HT-29 (cell line): ENCODE measurements around the gene OLA1. TPM values are rescaled to one million over a fixed set of nuclear protein-coding genes. Genes with fewer than 3 reads are reported as not detected.

ENCODE experiments used
- DNase-seq: peaks from one replicate; pipeline ENCODE4 v3.0.0-alpha.2; 2015; ENCODE audit warnings: low spot score
- total RNA-seq: library from RNA; depleted of rRNA; stranded (reverse); fragments of >200 nt; shearing (Covaris generic); gene quantifications from 2 replicates; pipeline ENCODE4 v1.2.3, GENCODE V29; 2014

The OLA1 gene
- total RNA-seq, 1 experiment from 2014 or later: 50.7 TPM

DNA sequence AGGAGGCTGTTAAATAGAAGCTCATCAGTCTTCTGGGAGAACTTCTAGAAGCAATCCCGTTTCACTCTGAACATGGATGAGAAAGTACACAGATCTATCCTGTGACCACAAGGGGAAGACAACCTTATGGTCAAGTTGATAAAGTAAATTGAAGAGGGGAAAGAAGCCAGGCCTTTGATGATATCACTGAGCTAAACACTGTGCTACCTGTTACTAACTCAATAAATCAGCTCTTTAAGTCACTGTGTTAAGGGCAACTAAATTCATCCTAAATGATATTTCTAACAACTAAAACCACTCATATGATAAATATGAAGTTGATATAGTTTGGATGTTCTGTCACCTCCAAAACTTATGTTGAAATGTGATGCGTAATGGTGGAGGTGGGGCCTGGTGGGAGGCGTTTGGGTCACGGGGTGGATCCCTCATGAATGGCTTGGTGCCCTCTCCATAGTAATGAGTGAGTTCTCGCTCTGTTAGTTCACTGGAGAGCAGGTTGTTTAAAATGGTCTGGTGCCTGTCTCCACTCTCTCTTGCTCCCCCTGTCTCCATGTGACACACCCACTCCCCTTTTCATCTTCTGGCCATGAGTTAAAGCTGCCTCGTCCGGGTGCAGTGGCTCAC is 23.6 kb downstream of the OLA1 start:
- DNase-seq: no peak

GRCh38 chr2:174224125-174224524 is 24.2 kb downstream of the OLA1 start:
- no peak for DNase-seq

DNA sequence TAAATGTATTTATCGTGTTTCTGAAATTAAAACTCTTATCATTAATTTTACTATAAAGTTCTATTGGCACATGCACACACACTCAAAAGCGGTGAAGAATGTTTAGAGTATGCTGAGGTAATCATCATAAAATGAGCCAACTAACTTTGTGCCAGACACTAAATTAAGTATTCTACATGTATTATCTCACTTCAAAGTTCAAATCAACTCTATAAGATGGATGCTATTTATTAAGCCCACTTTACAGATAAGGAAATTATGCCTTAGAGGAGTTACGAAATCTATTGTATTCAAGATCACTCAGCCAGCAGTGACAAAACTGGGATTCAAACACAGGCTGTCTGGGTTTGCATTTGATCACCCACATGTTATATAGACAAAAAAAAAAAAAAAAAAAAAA is 24.9 kb downstream of the OLA1 start:
- DNase-seq: no peak

DNA sequence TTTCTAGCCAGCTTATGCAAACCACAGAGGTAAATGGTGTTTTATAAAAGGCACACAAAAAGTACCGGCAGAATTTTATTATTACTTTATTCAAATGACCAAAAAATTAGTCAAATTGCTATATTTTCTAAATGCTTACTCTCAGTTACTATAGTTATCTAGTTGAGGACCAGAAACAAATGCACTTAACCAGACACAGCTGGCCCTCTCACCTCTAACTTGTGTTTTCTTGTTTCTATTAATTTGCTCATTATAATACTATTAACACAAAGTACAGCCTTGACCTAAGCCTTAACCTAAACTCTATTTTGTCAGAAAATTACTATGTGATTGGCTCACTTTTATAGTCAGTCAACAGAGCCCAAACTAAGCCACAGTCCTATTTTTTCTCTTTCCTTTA is 26.2 kb downstream of the OLA1 start:
- no peak for DNase-seq

GRCh38 chr2:174219321-174219720 is 29.0 kb downstream of the OLA1 start:
- DNase-seq: no peak

DNA sequence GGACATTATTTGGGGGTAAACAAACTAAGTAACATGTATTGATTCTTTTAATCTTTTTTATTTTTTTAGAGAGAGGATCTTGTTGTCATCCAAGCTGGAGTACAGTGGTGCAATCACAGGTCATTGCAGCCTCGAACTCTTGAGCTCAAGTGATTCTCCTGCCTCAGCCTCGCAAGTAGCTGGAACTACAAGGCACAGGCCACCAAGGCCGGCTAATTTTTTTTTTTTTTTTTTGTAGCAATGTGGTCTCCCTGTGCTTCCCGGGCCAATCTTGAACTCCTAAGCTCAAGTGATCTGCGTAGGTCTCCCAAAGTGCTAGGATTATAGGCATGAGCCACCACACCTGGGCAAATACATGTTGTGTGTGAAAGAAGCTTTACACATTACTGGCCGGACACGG is 29.6 kb downstream of the OLA1 start:
- no peak for DNase-seq

- DNase-seq: no peak
Measured at GRCh38 chr2:174217869-174218268, 30.5 kb downstream of the OLA1 start.

DNA sequence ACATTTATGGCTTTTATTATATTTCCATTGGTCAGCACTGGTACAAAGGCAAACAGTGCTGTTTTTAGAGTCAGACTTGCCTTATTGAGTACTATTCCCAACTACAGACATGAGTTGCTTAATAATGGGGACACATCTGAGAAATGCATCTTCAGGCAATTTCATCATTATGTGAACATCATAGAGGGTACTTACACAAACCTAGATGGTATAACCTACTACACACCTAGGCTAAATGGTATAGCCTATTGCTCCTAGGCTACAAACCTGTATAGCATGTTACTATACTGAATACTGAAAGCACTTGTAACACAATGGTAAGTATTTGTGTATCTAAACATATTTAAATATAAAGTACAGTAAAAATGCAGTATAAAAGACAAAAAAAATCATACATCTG is 36.4 kb downstream of the OLA1 start:
- no peak for DNase-seq

DNA sequence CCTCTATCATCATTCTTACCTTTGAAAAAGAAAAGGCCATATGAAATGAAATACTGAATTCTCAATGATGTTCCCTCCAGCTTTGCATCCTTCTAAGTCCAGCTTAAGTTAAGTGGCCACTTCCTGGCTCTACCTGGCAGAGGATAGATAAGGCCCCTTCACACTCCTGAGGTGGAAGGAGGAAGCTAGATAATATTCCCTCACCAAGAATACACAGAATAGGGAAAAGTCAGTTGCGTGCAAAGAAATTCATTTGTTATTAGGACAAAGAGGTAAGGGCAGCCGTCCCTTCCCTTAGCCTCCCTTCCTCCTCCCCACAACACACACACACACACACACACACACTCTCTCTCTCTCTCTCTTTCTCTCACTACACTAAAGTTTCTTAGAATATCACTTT is 37.5 kb downstream of the OLA1 start:
- DNase-seq: no peak

GRCh38 chr2:174209325-174209724 is 39.0 kb downstream of the OLA1 start:
- DNase-seq: no peak

- no peak for DNase-seq
Measured at GRCh38 chr2:174208026-174208425, 40.3 kb downstream of the OLA1 start.

DNA sequence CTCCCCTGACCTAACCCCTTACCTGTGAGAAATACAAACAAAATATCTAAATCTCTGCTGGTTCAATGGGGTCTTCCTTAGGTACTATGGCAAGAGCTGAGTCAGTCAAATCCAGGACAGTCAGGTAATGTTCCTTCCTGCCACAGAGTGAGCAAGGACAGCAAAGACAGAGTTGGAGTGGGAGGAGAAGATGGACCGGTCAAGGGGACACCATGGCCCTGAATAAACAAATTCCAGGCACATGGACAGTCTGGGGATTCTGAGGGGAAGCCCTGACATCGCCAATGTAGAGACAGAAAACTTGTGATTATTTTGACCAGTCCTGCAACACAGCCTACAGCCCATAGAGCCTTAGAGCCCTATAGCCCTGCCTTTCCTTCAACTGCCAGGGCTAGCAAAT is 42.8 kb downstream of the OLA1 start:
- DNase-seq: no peak

- no peak for DNase-seq
Measured at GRCh38 chr2:174202188-174202587, 46.1 kb downstream of the OLA1 start.

DNA sequence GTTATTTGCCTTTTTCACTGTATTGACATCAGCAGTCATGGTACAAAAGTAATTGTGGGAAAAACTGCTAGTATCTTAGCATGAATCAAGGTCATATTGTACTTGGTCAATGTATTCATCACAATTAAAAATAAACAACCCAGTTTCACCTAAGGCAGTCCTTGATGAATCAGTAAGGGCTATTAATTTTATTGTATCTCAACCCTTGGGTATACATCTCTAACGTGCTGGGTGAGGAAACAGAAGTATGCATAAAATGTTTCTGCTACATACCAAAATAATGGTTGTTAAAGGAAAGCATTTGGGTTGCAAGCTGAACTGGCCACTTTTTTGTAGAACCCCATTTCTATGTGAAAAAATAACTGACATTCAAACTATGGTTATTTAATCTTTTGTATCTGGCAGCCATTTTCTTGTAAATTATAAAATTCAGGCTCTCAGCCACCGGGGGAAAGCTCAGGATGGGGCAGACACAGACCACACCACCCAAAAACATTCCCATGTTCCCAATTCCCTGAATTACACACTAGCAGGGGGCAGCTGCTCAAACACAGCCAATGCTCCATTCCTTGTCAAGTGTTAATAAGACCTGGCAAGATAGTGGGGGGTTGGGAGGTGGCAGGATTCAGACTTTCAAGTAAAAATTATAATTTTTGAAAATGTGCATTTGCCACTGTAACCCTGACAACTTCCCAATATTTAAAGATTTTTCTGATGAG is 49.3 kb downstream of the OLA1 start:
- no peak for DNase-seq

DNA sequence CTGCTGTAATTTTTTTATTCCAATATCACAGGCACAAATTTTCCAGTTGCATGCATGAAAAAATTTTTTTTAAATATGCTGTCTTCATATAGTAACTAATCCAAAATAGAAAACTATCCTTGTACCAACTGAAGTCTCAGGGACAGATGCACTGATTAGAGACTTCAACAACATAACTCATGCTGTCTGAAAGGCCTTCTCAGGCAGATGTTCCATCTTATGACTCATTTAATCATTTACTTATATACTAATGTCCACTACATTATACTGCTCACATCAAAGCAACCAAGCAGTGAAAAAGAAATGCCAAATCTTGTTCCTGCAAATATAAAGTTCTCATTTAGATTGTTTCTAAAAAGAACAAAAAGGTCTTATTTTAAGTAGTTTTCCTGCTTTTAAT is 53.1 kb downstream of the OLA1 start:
- DNase-seq: no peak

- no peak for DNase-seq
Measured at GRCh38 chr2:174193737-174194136, 54.6 kb downstream of the OLA1 start.

DNA sequence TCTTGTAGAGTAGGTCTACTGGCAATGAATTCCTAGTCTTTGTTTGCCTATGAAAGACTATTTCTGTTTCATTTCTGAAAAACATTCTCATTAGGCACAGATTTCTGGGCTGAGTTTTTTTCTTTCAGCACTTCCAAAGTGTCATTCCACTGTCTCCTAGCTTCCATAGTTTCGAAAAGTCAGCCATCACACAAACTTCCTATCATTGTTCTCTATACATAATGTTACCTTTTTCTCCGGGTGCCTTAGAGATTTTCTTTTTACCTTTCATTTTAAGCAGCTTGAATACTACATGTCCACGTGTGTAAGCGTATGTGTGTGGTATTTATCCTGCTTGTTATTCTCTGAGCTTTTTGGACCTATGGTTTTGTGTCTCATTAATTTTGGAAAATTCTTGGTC is 55.7 kb downstream of the OLA1 start:
- DNase-seq: no peak

- DNase-seq: no peak
Measured at GRCh38 chr2:174191342-174192074, 56.8 kb downstream of the OLA1 start.

DNA sequence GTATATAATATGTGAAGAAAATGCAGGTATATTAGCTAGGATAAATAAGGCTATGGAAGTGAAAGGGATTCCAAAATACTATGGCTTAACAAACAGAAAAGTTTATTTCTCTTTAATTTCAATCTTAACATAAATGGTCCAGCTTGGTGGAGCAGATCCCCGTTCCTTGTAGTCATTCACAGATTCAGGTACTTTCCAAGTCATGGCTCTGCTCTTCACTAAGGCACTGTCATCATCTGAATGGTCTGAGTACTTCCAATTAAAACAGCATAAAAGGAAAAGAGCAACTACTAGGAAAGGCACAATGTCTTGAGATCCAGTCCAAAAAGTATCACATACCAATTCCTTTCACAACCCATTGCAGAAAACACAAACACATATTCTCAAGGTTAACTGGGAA is 63.4 kb downstream of the OLA1 start:
- DNase-seq: no peak

- no peak for DNase-seq
Measured at GRCh38 chr2:174184504-174184903, 63.8 kb downstream of the OLA1 start.

DNA sequence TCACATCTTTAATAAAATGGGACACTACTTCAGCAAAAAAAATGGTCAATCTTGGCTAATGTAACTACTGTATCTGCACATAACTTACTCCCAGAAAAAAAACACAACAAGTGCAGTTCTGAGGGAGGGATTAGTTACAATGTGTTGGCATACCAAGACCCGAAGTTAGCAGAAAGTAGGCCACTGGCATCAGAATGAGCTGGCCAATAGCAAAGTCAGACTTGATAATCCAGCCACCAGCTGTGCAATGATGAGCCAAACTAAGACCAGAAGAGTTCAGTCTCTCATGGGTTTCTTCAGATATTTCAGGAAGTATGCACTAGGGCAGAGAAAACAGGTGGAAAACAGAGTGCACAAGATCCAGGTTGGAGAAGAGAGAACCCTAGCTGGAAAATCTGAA is 65.3 kb downstream of the OLA1 start:
- no peak for DNase-seq

DNA sequence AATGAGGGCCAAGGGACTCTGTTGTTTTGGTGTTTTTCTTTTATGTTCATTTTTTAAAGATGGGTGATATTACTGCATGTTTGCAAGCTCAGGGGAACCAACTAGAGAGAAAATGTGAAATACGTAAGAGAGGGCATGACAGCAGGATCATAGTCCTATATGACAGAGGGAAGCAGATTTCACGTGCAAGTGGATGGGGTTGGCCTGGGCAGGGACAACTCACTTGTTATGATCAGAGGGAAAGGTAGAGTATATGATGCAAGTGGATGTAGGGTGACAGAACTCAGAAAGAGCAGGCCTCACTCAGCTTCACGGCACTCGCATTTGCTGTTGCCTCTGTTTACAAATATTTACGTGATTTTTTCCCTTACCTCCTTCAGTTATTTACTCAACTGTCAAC is 67.0 kb downstream of the OLA1 start:
- no peak for DNase-seq

DNA sequence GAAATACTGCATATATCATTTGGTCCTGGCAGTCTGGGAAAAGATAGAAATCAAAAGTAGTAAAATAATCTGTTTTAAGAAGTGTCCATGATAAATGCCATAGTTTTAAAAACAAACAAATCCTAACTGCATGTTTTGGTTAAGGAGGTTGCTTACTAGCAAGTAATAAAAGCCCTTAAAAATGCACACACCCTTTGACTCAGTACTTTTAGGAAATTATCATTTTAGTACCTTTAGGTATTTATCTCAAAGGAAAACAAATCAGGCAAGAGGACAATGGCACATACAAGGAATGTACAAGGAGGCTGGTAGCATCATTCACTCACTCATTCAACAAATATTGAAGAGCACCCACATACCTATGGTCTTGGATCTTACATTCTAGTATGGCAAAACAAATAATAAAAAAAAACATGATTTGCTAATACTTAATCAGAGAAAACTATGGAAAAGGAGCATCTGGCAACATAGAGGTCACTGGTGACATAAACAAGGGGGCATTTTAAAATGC is 67.6 kb downstream of the OLA1 start:
- DNase-seq: no peak
